GM12878 (cell line): Measurements from ENCODE around the gene GPR141. TPM values are rescaled to one million over a fixed set of nuclear protein-coding genes. Genes with fewer than 3 reads are reported as not detected.

Experiments used
- BACH1 ChIP-seq: fragments of 450-650 bp; IDR thresholded peaks from 2 replicates; pipeline ENCODE4 v1.6.1; 2017; ENCODE audit warnings: mild to moderate bottlenecking, borderline replicate concordance
- BHLHE40 ChIP-seq, 2 experiments: fragments of 450-650 bp in 1 of 2; IDR thresholded peaks; 2 replicates each; pipeline ENCODE4 v1.6.1; 2011 to 2017; ENCODE audit warnings: low read depth in 2 of 2, borderline replicate concordance in 1 of 2, improper control_type of control experiment in 1 of 2, low read length in 1 of 2, mild to moderate bottlenecking in 1 of 2
- BRCA1 ChIP-seq: IDR thresholded peaks from 2 replicates; pipeline ENCODE4 v1.6.1; 2011; ENCODE audit warnings: low read depth, low read length, improper control_type of control experiment
- CEBPB ChIP-seq, 2 experiments: fragments of 150-350 bp in 1 of 2; IDR thresholded peaks; 2 replicates each; pipeline ENCODE4 v1.6.1; 2012 to 2014; ENCODE audit warnings: low read depth in 2 of 2, low read length in 2 of 2, borderline replicate concordance in 1 of 2, inconsistent platforms in 1 of 2
- CREM ChIP-seq: IDR thresholded peaks from 2 replicates; pipeline ENCODE4 v1.6.1; 2014; ENCODE audit warnings: antibody characterized with exemption, low read depth
- EED ChIP-seq: sonication (generic); IDR thresholded peaks from 2 replicates; pipeline ENCODE4 v1.6.1; 2016; ENCODE audit warnings: antibody characterized with exemption, low read depth
- EP300 ChIP-seq, 2 experiments: fragments of 150-350 bp in 1 of 2; IDR thresholded peaks; 2 replicates each; pipeline ENCODE4 v1.6.1; 2011 to 2012; ENCODE audit warnings: low read depth in 2 of 2, low read length in 2 of 2, borderline replicate concordance in 1 of 2, improper control_type of control experiment in 1 of 2, inconsistent platforms in 1 of 2; ENCODE audit not compliant: control insufficient read depth in 1 of 2
- GATAD2B ChIP-seq: fragments of 450-650 bp; conservative IDR thresholded peaks from 2 replicates; pipeline ENCODE4 v1.6.1; 2017; ENCODE audit warnings: low read depth, mild to moderate bottlenecking, moderate library complexity
- IKZF1 ChIP-seq: fragments of 450-650 bp; conservative IDR thresholded peaks from 2 replicates; pipeline ENCODE4 v1.6.1; 2017; ENCODE audit warnings: antibody characterized with exemption, mild to moderate bottlenecking
- IRF4 ChIP-seq: IDR thresholded peaks from 2 replicates; pipeline ENCODE4 v1.6.1; 2011; ENCODE audit warnings: low read depth, low read length
- JUNB ChIP-seq: IDR thresholded peaks from 2 replicates; pipeline ENCODE4 v1.6.1; 2016; ENCODE audit warnings: antibody characterized with exemption, mild to moderate bottlenecking
- NFIC ChIP-seq: IDR thresholded peaks from 2 replicates; pipeline ENCODE4 v1.6.1; 2012; ENCODE audit warnings: low read depth, mild to moderate bottlenecking, inconsistent platforms, low read length, moderate library complexity
- NFYB ChIP-seq: IDR thresholded peaks from 2 replicates; pipeline ENCODE4 v1.6.1; 2011; ENCODE audit warnings: low read depth, mild to moderate bottlenecking, low read length, improper control_type of control experiment, moderate library complexity; ENCODE audit not compliant: insufficient read depth
- NR2F1 ChIP-seq: fragments of 450-650 bp; conservative IDR thresholded peaks from 2 replicates; pipeline ENCODE4 v1.6.1; 2017; ENCODE audit warnings: mild to moderate bottlenecking
- PAX8 ChIP-seq: fragments of 450-650 bp; IDR thresholded peaks from 2 replicates; pipeline ENCODE4 v1.6.1; 2017; ENCODE audit warnings: mild to moderate bottlenecking, moderate library complexity
- PBX3 ChIP-seq: IDR thresholded peaks from 2 replicates; pipeline ENCODE4 v1.6.1; 2011; ENCODE audit warnings: mild to moderate bottlenecking, low read depth, low read length, moderate library complexity; ENCODE audit not compliant: insufficient replicate concordance
- POLR2A ChIP-seq: IDR thresholded peaks from 2 replicates; pipeline ENCODE4 v1.6.1; 2011; ENCODE audit warnings: low read depth, mild to moderate bottlenecking, low read length
- RELB ChIP-seq: fragments of 450-650 bp; IDR thresholded peaks from 2 replicates; pipeline ENCODE4 v1.6.1; 2017; ENCODE audit warnings: low read depth, mild to moderate bottlenecking, moderate library complexity
- ZBTB40 ChIP-seq: fragments of 450-650 bp; IDR thresholded peaks from 2 replicates; pipeline ENCODE4 v1.6.1; 2016; ENCODE audit warnings: mild to moderate bottlenecking, moderate library complexity, borderline replicate concordance
- ZNF687 ChIP-seq: fragments of 450-650 bp; IDR thresholded peaks from 2 replicates; pipeline ENCODE4 v1.6.1; 2017; ENCODE audit warnings: mild to moderate bottlenecking, moderate library complexity
- polyA plus RNA-seq, 11 experiments: library from polyadenylated mRNA; depleted of rRNA in 4 of 11; unstranded in 6 of 11; stranded (reverse) in 5 of 11; fragments of >200 nt; fragmentation: Nextera tagmentation in 4 of 11; fragmentation: Illumina TruSeq in 1 of 11; extraction: Ambion mirVana in 4 of 11; extraction: Trizol in 1 of 11; gene quantifications; 1 replicate in 1 of 11; 2 replicates in 10 of 11; pipeline versions ENCODE4 v1.2.1 to v1.2.3, GENCODE V29; 2011 to 2016; ENCODE audit warnings: inconsistent platforms in 2 of 11, missing spikeins in 2 of 11, low read depth in 1 of 11
- total RNA-seq, 4 experiments: library from RNA; depleted of rRNA in 3 of 4; stranded (reverse); fragments of >200 nt in 3 of 4; fragmentation: Illumina TruSeq in 1 of 4; extraction: Trizol in 1 of 4; gene quantifications; 2 replicates each; pipeline versions ENCODE4 v1.2.1 to v1.2.3, GENCODE V29; 2013 to 2021

Gene GPR141
- total and polyA plus RNA-seq, 10 of the 15 experiments (the other 5 are each of a cell fraction or from before 2014, with no cell fraction given): 0.56 to 3.9 (median 1.2) TPM

- TF ChIP-seq RELB (peak; percentile 56; the same call in 1 of the 2 replicates), JUNB (peak; percentile 57), BACH1 (no peak), NFIC (peak; percentile 67; the same call in 1 of the 2 replicates), PBX3 (no peak), PAX8 (no peak), ZBTB40 (no peak), NR2F1 (0 out of 2 replicates have a peak, but pooled peaks have one; percentile 10), NFYB (no peak), POLR2A (no peak), GATAD2B (peak; percentile 48; the same call in 1 of the 2 replicates), BRCA1 (no peak), BHLHE40 (IDR thresholded peaks at IDR 0.05; ENCODE audit: borderline replicate concordance in 1 of 2, low read depth in 2 of 2, low read length in 1 of 2) (no peak), CEBPB (IDR thresholded peaks at IDR 0.05; ENCODE audit: borderline replicate concordance in 1 of 2, low read depth in 2 of 2, low read length in 2 of 2) (peak in 1 of 2 experiments; percentile 43; a peak in 1 of 4 replicates), EED (peak; percentile 79), ZNF687 (0 out of 2 replicates have a peak, but pooled peaks have one; percentile 35), IRF4 (0 out of 2 replicates have a peak, but pooled peaks have one; percentile 33), EP300 (IDR thresholded peaks at IDR 0.05; ENCODE audit: borderline replicate concordance in 1 of 2, control insufficient read depth in 1 of 2, low read depth in 2 of 2, low read length in 2 of 2) (peak; percentile 12 to 64; a peak in 2 of 4 replicates), CREM (peak; percentile 45; the same call in 1 of the 2 replicates), IKZF1 (peak; percentile 83)
These were observed 45.2 kb downstream of the GPR141 start (continued) for GRCh38 chr7:37728747-37729146.
